GM21717 (cell line): ENCODE data around the gene ECSCR.
"Not testable (repeated sequence)": the region's sequence is repeated elsewhere in the genome, so short reads cannot be mapped to it uniquely, and the experiment has no call there.

Source experiments
- ATAC-seq: cut with Tn5 transposase; IDR thresholded peaks from one replicate; pipeline ENCODE4 v1.9.1; 2021; ENCODE audit warnings: mild to moderate bottlenecking, moderate library complexity; ENCODE audit not compliant: unreplicated experiment

ECSCR gene, protein sequence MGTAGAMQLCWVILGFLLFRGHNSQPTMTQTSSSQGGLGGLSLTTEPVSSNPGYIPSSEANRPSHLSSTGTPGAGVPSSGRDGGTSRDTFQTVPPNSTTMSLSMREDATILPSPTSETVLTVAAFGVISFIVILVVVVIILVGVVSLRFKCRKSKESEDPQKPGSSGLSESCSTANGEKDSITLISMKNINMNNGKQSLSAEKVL

GRCh38 chr5:139462586-139463276 is at the start of gene ECSCR:
Gene ECSCR (minus strand): TSS chr5:139462743. CDS start chr5:139462670, 73 bp downstream.
- no peak for ATAC-seq

DNA sequence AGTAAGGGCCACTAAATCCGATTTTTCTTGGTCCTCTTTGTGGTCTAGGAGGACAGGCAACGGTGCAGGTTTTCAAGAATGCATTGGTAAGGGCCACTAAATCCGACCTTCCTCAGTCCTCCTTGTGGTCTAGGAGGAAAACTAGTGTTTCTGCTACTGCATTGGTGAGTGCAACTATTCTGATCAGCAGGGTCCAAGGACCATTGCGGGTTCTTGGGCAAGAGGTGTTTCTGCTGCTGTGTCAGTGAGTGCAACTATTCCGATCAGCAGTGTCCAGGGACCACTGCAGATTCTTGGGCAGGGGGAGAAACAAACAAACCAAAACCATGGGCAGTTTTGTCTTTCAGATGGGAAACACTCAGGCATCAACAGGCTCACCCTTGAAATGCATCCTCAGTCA is 42.2 kb upstream of the ECSCR start:
- not testable (repeated sequence) for ATAC-seq

GRCh38 chr5:139503879-139504278 is 41.3 kb upstream of the ECSCR start:
- ATAC-seq, result not testable (repeated sequence)

DNA sequence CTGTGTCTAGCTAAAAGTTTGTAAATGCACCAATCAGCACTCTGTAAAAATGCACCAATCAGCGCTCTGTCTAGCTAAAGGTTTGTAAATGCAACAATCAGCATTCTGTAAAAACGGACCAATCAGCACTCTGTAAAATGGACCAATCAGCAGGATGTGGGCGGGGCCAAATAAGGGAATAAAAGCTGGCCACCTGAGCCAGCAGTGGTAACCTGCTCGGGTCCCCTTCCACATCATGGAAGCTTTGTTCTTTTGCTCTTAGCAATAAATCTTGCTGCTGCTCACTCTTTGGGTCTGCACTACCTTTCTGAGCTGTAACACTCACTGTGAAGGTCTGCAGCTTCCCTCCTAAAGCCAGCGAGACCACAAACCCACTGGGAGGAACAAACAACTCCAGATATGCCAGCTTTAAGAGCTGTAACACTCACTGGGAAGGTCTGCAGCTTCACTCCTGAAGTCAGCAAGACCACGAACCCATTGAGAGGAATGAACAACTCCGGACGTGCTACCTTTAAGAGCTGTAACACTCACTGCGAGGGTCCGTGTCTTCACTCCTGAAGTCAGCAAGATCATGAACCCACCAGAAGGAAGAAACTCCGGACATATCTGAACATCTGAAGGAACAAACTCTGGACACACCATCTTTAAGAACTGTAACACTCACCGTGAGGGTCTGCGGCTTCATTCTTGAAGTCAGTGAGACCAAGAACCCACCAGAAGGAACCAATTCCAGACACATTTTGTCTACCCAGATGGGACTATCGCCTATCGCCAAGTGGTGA is 40.7 kb upstream of the ECSCR start:
- ATAC-seq, result not testable (repeated sequence)

- no peak for ATAC-seq
Measured at GRCh38 chr5:139501381-139501780, 38.8 kb upstream of the ECSCR start.

- no peak for ATAC-seq
Measured at GRCh38 chr5:139495638-139496435, 33.3 kb upstream of the ECSCR start.

DNA sequence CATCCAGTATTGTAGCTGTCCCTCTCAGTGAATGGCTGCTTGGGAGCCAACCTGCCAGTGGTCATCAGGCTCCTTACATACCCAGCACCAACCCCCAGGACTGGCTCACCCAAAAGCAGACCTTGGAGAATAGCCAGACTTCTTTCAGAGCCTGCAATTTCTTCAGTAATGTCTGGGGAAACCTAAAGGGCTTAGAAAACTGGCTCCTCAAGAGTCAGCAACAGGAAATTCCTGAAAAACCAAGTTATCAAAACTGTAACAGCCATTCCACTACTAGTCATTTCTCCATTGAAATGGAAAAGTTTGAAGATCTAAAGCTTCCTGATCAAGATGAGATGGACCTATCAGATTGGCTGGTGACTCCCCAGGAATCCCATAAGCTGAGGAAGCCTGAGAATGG is 32.3 kb upstream of the ECSCR start:
- ATAC-seq, result no peak

DNA sequence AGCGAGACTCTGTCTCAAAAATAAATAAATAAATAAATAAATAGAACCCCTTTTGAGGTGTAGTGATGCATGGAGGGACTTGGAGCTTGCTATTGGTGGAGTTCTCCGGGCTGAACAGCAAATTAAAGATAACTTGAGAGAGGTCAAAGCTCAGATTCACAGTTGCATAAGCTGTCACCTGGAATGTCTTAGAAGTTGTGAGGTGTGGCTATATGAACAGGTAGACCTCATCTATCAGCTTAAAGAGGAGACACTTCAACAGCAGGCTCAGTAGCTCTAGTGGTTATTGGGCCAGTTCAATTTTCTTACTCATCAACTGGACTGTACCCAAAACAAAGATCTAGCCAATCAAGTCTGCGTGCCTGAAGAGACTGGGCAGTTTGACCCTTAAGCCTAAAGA is 31.7 kb upstream of the ECSCR start:
- no peak for ATAC-seq

DNA sequence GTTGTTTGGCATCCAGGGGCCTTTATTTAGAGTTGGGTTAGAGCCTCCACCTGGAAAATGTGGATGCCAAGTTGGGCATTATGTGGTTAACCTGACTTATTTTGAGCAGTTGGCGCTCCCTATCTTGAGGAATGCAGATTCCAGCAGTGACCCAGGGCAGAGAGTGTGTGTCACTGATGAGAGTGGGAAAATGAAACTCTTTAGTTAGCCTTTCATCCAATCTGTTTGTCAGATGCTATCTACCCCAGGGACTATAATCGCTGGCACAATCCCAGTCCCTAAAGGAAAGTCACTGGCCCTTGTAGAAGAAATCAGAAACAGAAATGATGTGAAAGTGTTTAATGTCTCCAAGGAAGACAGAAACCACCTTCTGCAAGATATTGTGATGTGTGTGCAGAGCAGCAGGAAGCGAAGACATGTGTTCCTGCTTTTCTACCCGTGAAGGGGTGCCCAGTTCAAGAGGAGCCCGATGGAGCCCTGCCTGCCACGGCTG is 30.2 kb upstream of the ECSCR start:
- no peak for ATAC-seq

GRCh38 chr5:139488260-139488659 is 25.7 kb upstream of the ECSCR start:
- ATAC-seq, result no peak

- ATAC-seq, result no peak
Measured at GRCh38 chr5:139486201-139486600, 23.7 kb upstream of the ECSCR start.

DNA sequence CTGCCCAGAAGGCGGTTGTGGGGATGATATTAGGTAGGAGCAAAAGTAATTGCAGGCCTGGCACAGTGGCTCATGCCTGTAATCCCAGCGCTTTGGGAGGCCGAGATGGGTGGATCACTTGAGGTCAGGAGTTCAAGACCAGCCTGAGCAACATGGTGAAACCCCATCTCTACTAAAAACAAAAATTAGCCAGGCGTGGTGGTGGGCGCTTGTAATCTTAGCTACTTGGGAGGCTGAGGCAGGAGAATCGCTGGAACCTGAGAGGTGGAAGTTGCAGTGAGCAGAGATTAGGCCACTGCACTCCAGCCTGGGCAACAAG is 20.3 kb upstream of the ECSCR start:
- not testable (repeated sequence) for ATAC-seq

DNA sequence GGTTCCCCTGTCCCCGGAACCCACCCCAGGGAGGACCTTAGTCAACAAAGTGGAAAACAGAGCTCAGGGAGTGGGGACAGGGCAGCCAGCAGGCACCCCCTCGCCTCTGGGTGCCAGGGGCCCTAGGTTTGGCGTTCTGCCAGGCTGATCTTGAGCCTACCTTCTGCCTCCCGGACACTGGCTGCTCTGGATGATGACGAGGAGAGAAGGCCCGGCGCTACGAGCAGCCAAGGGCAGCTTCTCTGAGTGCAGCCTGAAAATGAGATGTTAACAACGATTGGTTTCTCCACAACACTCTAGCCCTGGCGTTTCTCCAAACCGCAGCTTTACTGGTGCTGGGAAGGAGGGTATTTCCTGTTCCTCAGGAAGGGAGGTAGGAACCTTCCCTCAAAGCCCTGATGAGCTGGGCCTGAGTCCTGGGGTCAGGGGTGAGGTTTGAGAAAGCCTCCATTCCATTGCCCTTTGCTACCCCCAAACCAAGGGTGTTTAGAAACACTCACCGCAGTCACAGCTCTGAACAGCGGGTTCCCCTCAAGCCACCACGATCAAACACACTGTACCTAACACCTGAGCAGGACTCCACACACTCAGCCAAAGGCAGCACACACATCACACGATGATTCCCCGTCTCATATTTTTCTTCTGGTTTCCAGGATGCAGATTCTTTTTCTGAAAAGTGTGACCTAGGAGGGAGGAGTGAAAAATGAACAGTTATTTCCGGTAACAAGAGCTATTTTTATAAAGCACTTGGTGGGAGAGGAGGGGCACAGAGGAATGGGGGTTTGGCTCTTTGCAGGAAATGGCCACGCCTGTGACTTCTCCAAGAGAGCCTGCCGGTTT is 19.7 kb upstream of the ECSCR start, which contains the start of gene STING1:
Gene STING1, minus strand, starts transcription at position 709 of the 840 bp plus-strand sequence. CDS start 1,054 bp downstream, outside the sequence.
- ATAC-seq, result no peak

- ATAC-seq, result no peak
Measured at GRCh38 chr5:139481580-139482049, 19.1 kb upstream of the ECSCR start.

GRCh38 chr5:139481122-139481533 is 18.6 kb upstream of the ECSCR start:
- no peak for ATAC-seq

GRCh38 chr5:139479729-139480128 is 17.2 kb upstream of the ECSCR start:
- ATAC-seq, result not testable (repeated sequence)

GRCh38 chr5:139478657-139479423 is 16.3 kb upstream of the ECSCR start:
- ATAC-seq, result not testable (repeated sequence)

- ATAC-seq, result no peak
Measured at GRCh38 chr5:139475865-139476617, 13.5 kb upstream of the ECSCR start.
